HG03575 (cell line): ENCODE data around the gene GFI1.
"Not testable (repeated sequence)": the region's sequence is repeated elsewhere in the genome, so short reads cannot be mapped to it uniquely, and the experiment has no call there.

ENCODE experiments used
- ATAC-seq: cut with Tn5 transposase; IDR thresholded peaks from one replicate; pipeline ENCODE4 v1.9.1; 2021; ENCODE audit not compliant: unreplicated experiment, insufficient number of reproducible peaks, low FRiP score; ENCODE audit errors: extremely low read depth

GFI1 gene

GRCh38 chr1:92473781-92474495, 12.8 kb downstream of the GFI1 start:
- ATAC-seq: no peak

- ATAC-seq: no peak
Measured at GRCh38 chr1:92470216-92470615, 16.5 kb downstream of the GFI1 start.

GRCh38 chr1:92466683-92467352, 19.9 kb downstream of the GFI1 start:
- no peak for ATAC-seq

- no peak for ATAC-seq
Measured at GRCh38 chr1:92465256-92465647, 21.5 kb downstream of the GFI1 start.

- ATAC-seq: no peak
Measured at GRCh38 chr1:92464588-92465255, 22.0 kb downstream of the GFI1 start.

- ATAC-seq: no peak
Measured at GRCh38 chr1:92461364-92462097, 25.2 kb downstream of the GFI1 start.

GRCh38 chr1:92459871-92460320, 26.8 kb downstream of the GFI1 start:
- no peak for ATAC-seq

GRCh38 chr1:92458146-92458545, 28.6 kb downstream of the GFI1 start:
- ATAC-seq: no peak

GRCh38 chr1:92447976-92448375, 38.7 kb downstream of the GFI1 start:
- no peak for ATAC-seq

GRCh38 chr1:92447033-92447681, 39.6 kb downstream of the GFI1 start:
- ATAC-seq: no peak

- no peak for ATAC-seq
Measured at GRCh38 chr1:92446546-92446945, 40.2 kb downstream of the GFI1 start.

- ATAC-seq: no peak
Measured at GRCh38 chr1:92445865-92446264, 40.9 kb downstream of the GFI1 start.

GRCh38 chr1:92444351-92444750, 42.4 kb downstream of the GFI1 start:
- ATAC-seq: no peak

- no peak for ATAC-seq
Measured at GRCh38 chr1:92443893-92444292, 42.8 kb downstream of the GFI1 start.

- no peak for ATAC-seq
Measured at GRCh38 chr1:92442351-92442750, 44.4 kb downstream of the GFI1 start.

GRCh38 chr1:92441697-92442342, 44.9 kb downstream of the GFI1 start:
- ATAC-seq: no peak

- no peak for ATAC-seq
Measured at GRCh38 chr1:92441316-92441696, 45.4 kb downstream of the GFI1 start.

GRCh38 chr1:92439291-92439690, 47.4 kb downstream of the GFI1 start:
- no peak for ATAC-seq

- not testable (repeated sequence) for ATAC-seq
Measured at GRCh38 chr1:92434572-92434971, 52.2 kb downstream of the GFI1 start.
